Hematopoietic multipotent progenitor cell treated with erythropoietin and hydrocortisone succinate and interleukin-3 and kit ligand, for 8 days (in vitro differentiated cells): Measurements from ENCODE around the gene PLA2G12B.
"Not testable (repeated sequence)": the region's sequence is repeated elsewhere in the genome, so short reads cannot be mapped to it uniquely, and the experiment has no call there.

Experiments
- DNase-seq: peaks from one replicate; pipeline ENCODE4 v3.0.0-alpha.2; 2015

Gene PLA2G12B

GRCh38 chr10:72932259-72933015 lies 22.2 kb downstream of the PLA2G12B start:
- no peak for DNase-seq

GRCh38 chr10:72930276-72930675 lies 24.3 kb downstream of the PLA2G12B start:
- DNase-seq, result no peak

- DNase-seq, result no peak
Observed at GRCh38 chr10:72928798-72929197, 25.8 kb downstream of the PLA2G12B start.

- DNase-seq, result no peak
Observed at GRCh38 chr10:72927485-72927884, 27.1 kb downstream of the PLA2G12B start.

- no peak for DNase-seq
Observed at GRCh38 chr10:72925951-72926465, 28.6 kb downstream of the PLA2G12B start.

GRCh38 chr10:72924351-72924750 lies 30.3 kb downstream of the PLA2G12B start:
- no peak for DNase-seq

GRCh38 chr10:72921147-72921683 lies 33.4 kb downstream of the PLA2G12B start:
- DNase-seq, result not testable (repeated sequence)

- no peak for DNase-seq
Observed at GRCh38 chr10:72918352-72918751, 36.3 kb downstream of the PLA2G12B start.

- DNase-seq, result not testable (repeated sequence)
Observed at GRCh38 chr10:72917803-72918332, 36.7 kb downstream of the PLA2G12B start.

GRCh38 chr10:72917201-72917600 lies 37.4 kb downstream of the PLA2G12B start:
- DNase-seq, result not testable (repeated sequence)

GRCh38 chr10:72913287-72913686 lies 41.3 kb downstream of the PLA2G12B start:
- DNase-seq, result no peak

GRCh38 chr10:72912736-72913135 lies 41.9 kb downstream of the PLA2G12B start:
- DNase-seq, result no peak

GRCh38 chr10:72911758-72912157 lies 42.8 kb downstream of the PLA2G12B start:
- DNase-seq, result no peak

- no peak for DNase-seq
Observed at GRCh38 chr10:72910705-72911104, 43.9 kb downstream of the PLA2G12B start.

GRCh38 chr10:72906446-72906845 lies 48.2 kb downstream of the PLA2G12B start:
- DNase-seq, result no peak

GRCh38 chr10:72904806-72905205 lies 49.8 kb downstream of the PLA2G12B start:
- no peak for DNase-seq

- peak; percentile 22 for DNase-seq
Observed at GRCh38 chr10:72903941-72904446, 50.6 kb downstream of the PLA2G12B start.

- DNase-seq, result no peak
Observed at GRCh38 chr10:72899545-72899944, 55.1 kb downstream of the PLA2G12B start.

GRCh38 chr10:72898616-72899015 lies 56.0 kb downstream of the PLA2G12B start:
- no peak for DNase-seq

- no peak for DNase-seq
Observed at GRCh38 chr10:72895236-72895850, 59.3 kb downstream of the PLA2G12B start.

- DNase-seq, result no peak
Observed at GRCh38 chr10:72893136-72893798, 61.3 kb downstream of the PLA2G12B start, which contains the start of gene OIT3. Gene OIT3, plus strand, starts transcription at chr10:72893739. Its CDS starts 60 bp downstream, at chr10:72893799.

GRCh38 chr10:72890086-72890485 lies 64.5 kb downstream of the PLA2G12B start:
- DNase-seq, result no peak

GRCh38 chr10:72889391-72889831 lies 65.2 kb downstream of the PLA2G12B start:
- no peak for DNase-seq
